ENCODE data around the gene MAT1A.

Gene MAT1A

GRCh38 chr10:80283536-80284199 is 5.8 kb downstream of the MAT1A start:
- no peak overlapping the region for H3K4me3 ChIP-seq (ENCODE audit: low read depth, low read length)
- DNase-seq (ENCODE audit: low read depth) = no peak

- DNase-seq (ENCODE audit: low read depth) = no peak
- no peak overlapping the region for H3K4me3 ChIP-seq (ENCODE audit: low read depth, low read length)
These were observed 6.3 kb downstream of the MAT1A start for GRCh38 chr10:80283119-80283518.

- DNase-seq (ENCODE audit: low read depth) = no peak
- H3K4me3 ChIP-seq (ENCODE audit: low read depth, low read length) = no peak overlapping the region
These were observed 7.4 kb downstream of the MAT1A start for GRCh38 chr10:80281784-80282765.

GRCh38 chr10:80281292-80281691 is 8.2 kb downstream of the MAT1A start:
- no peak for DNase-seq (ENCODE audit: low read depth)

GRCh38 chr10:80280071-80280800 is 9.2 kb downstream of the MAT1A start:
- no peak overlapping the region for H3K4me3 ChIP-seq (ENCODE audit: low read depth, low read length)
- DNase-seq (ENCODE audit: low read depth) = no peak

More at GRCh38 chr10:80281292-80281691, 8.2 kb downstream of the MAT1A start:
- H3K4me3 ChIP-seq (ENCODE audit: low read depth, low read length) = no peak overlapping the region

- no peak overlapping the region for H3K4me3 ChIP-seq (ENCODE audit: low read depth, low read length)
- DNase-seq (ENCODE audit: low read depth) = no peak
These were observed 10.3 kb downstream of the MAT1A start for GRCh38 chr10:80279146-80279545.

- no peak for DNase-seq (ENCODE audit: low read depth)
- H3K4me3 ChIP-seq (ENCODE audit: low read depth, low read length) = no peak overlapping the region
These were observed 11.0 kb downstream of the MAT1A start for GRCh38 chr10:80278480-80278879.

- DNase-seq (ENCODE audit: low read depth) = no peak
- no peak overlapping the region for H3K4me3 ChIP-seq (ENCODE audit: low read depth, low read length)
These were observed 11.7 kb downstream of the MAT1A start for GRCh38 chr10:80277567-80278250.

GRCh38 chr10:80277016-80277415 is 12.4 kb downstream of the MAT1A start:
- H3K4me3 ChIP-seq (ENCODE audit: low read depth, low read length) = no peak overlapping the region
- DNase-seq (ENCODE audit: low read depth) = no peak

- DNase-seq (ENCODE audit: low read depth) = no peak
These were observed 13.1 kb downstream of the MAT1A start for GRCh38 chr10:80276335-80276734.

GRCh38 chr10:80275756-80276155 is 13.7 kb downstream of the MAT1A start:
- DNase-seq (ENCODE audit: low read depth) = no peak
- H3K4me3 ChIP-seq (ENCODE audit: low read depth, low read length) = no peak overlapping the region

More at GRCh38 chr10:80276335-80276734, 13.1 kb downstream of the MAT1A start:
- H3K4me3 ChIP-seq (ENCODE audit: low read depth, low read length) = no peak overlapping the region

- no peak overlapping the region for H3K4me3 ChIP-seq (ENCODE audit: low read depth, low read length)
- no peak for DNase-seq (ENCODE audit: low read depth)
These were observed 14.3 kb downstream of the MAT1A start for GRCh38 chr10:80275135-80275498.

GRCh38 chr10:80274396-80275134 is 14.9 kb downstream of the MAT1A start:
- DNase-seq (ENCODE audit: low read depth) = no peak
- no peak overlapping the region for H3K4me3 ChIP-seq (ENCODE audit: low read depth, low read length)

- DNase-seq (ENCODE audit: low read depth) = no peak
- H3K4me3 ChIP-seq (ENCODE audit: low read depth, low read length) = no peak overlapping the region
These were observed 15.8 kb downstream of the MAT1A start for GRCh38 chr10:80273523-80274170.

GRCh38 chr10:80272793-80273522 is 16.5 kb downstream of the MAT1A start:
- DNase-seq (ENCODE audit: low read depth) = no peak
- H3K4me3 ChIP-seq (ENCODE audit: low read depth, low read length) = no peak overlapping the region

- DNase-seq (ENCODE audit: low read depth) = no peak
- no peak overlapping the region for H3K4me3 ChIP-seq (ENCODE audit: low read depth, low read length)
These were observed 18.0 kb downstream of the MAT1A start for GRCh38 chr10:80271416-80271815.

GRCh38 chr10:80270887-80271286 is 18.6 kb downstream of the MAT1A start:
- no peak for DNase-seq (ENCODE audit: low read depth)
- no peak overlapping the region for H3K4me3 ChIP-seq (ENCODE audit: low read depth, low read length)

All from skeletal muscle cell (primary cell).